H9 (cell line): Measurements from ENCODE around the gene HOXA2. TPM values are rescaled to one million over a fixed set of nuclear protein-coding genes. Genes with fewer than 3 reads are reported as not detected.

Experiments
- DNase-seq: peaks from one replicate; pipeline ENCODE4 v3.0.0-alpha.2; 2017
- H2AFZ ChIP-seq: one replicate; pipeline ENCODE4 v1.6.1; 2013; ENCODE audit warnings: mild to moderate bottlenecking, low read length, control low read depth, moderate library complexity
- H2AK5ac ChIP-seq: 2 replicates; pipeline ENCODE4 v1.6.1; 2013; ENCODE audit warnings: low read length, control low read depth, mixed read lengths; ENCODE audit not compliant: insufficient read length
- H2BK120ac ChIP-seq: one replicate; pipeline ENCODE4 v1.6.1; 2013; ENCODE audit warnings: low read depth, mild to moderate bottlenecking, low read length, control low read depth, inconsistent platforms; ENCODE audit not compliant: poor library complexity, severe bottlenecking
- H2BK12ac ChIP-seq: 2 replicates; pipeline ENCODE4 v1.6.1; 2013; ENCODE audit warnings: low read length, control low read depth, mixed read lengths, low read depth; ENCODE audit not compliant: insufficient read length
- H2BK15ac ChIP-seq: 2 replicates; pipeline ENCODE4 v1.6.1; 2013; ENCODE audit warnings: low read depth, low read length, control low read depth
- H2BK20ac ChIP-seq: one replicate; pipeline ENCODE4 v1.6.1; 2013; ENCODE audit warnings: low read depth, mild to moderate bottlenecking, low read length, control low read depth, inconsistent platforms; ENCODE audit not compliant: poor library complexity, severe bottlenecking
- H2BK5ac ChIP-seq: 2 replicates; pipeline ENCODE4 v1.6.1; 2013; ENCODE audit warnings: low read length, control low read depth, mixed read lengths; ENCODE audit not compliant: insufficient read length
- H3K14ac ChIP-seq: 2 replicates; pipeline ENCODE4 v1.6.1; 2013; ENCODE audit warnings: low read length, control low read depth; ENCODE audit not compliant: insufficient read depth
- H3K18ac ChIP-seq: 2 replicates; pipeline ENCODE4 v1.6.1; 2013; ENCODE audit warnings: low read depth, mild to moderate bottlenecking, mixed read lengths, low read length, control low read depth; ENCODE audit not compliant: insufficient read length
- H3K23ac ChIP-seq: 2 replicates; pipeline ENCODE4 v1.6.1; 2013; ENCODE audit warnings: low read length, control low read depth, mixed read lengths, low read depth; ENCODE audit not compliant: insufficient read length
- H3K23me2 ChIP-seq: 2 replicates; pipeline ENCODE4 v1.6.1; 2013; ENCODE audit warnings: low read depth, mild to moderate bottlenecking, mixed read lengths, low read length, control low read depth; ENCODE audit not compliant: insufficient read length, poor library complexity, severe bottlenecking
- H3K27ac ChIP-seq: 2 replicates; pipeline ENCODE4 v1.5.1; 2013; ENCODE audit warnings: low read length, control low read depth, mixed read lengths, low read depth; ENCODE audit not compliant: insufficient read length
- H3K27me3 ChIP-seq: 2 replicates; pipeline ENCODE4 v1.6.1; 2013; ENCODE audit warnings: low read length, control low read depth, inconsistent platforms; ENCODE audit not compliant: insufficient read depth
- H3K4ac ChIP-seq: 2 replicates; pipeline ENCODE4 v1.6.1; 2013; ENCODE audit warnings: low read depth, mild to moderate bottlenecking, control low read depth, inconsistent platforms, low read length, moderate library complexity
- H3K4me1 ChIP-seq: 2 replicates; pipeline ENCODE4 v1.6.1; 2013; ENCODE audit warnings: low read length, control low read depth, inconsistent platforms; ENCODE audit not compliant: insufficient read depth
- H3K4me2 ChIP-seq: 2 replicates; pipeline ENCODE4 v1.6.1; 2013; ENCODE audit warnings: low read length, control low read depth, mixed read lengths; ENCODE audit not compliant: insufficient read length, insufficient read depth
- H3K56ac ChIP-seq: 2 replicates; pipeline ENCODE4 v1.6.1; 2013; ENCODE audit warnings: low read depth, mild to moderate bottlenecking, mixed read lengths, low read length, control low read depth; ENCODE audit not compliant: insufficient read length
- H3K79me1 ChIP-seq: 2 replicates; pipeline ENCODE4 v1.6.1; 2013; ENCODE audit warnings: low read depth, mild to moderate bottlenecking, moderate library complexity, low read length, control low read depth, inconsistent platforms; ENCODE audit not compliant: insufficient read depth, poor library complexity, severe bottlenecking
- H3K79me2 ChIP-seq: 2 replicates; pipeline ENCODE4 v1.6.1; 2013; ENCODE audit warnings: low read length, control low read depth, inconsistent platforms; ENCODE audit not compliant: insufficient read depth
- H3K9ac ChIP-seq: 2 replicates; pipeline ENCODE4 v1.6.1; 2013; ENCODE audit warnings: low read length, control low read depth, mixed read lengths; ENCODE audit not compliant: insufficient read length; ENCODE audit errors: extremely low read depth
- H3K9me3 ChIP-seq: one replicate; pipeline ENCODE4 v1.6.1; 2013; ENCODE audit warnings: low read depth, low read length, inconsistent platforms; ENCODE audit not compliant: control insufficient read depth
- H3T11ph ChIP-seq: one replicate; pipeline ENCODE4 v1.6.1; 2013; ENCODE audit warnings: mild to moderate bottlenecking, low read length, control low read depth, inconsistent platforms
- H4K20me1 ChIP-seq: one replicate; pipeline ENCODE4 v1.6.1; 2013; ENCODE audit not compliant: control insufficient read depth, insufficient read length, insufficient read depth
- H4K5ac ChIP-seq: 2 replicates; pipeline ENCODE4 v1.6.1; 2013; ENCODE audit warnings: low read depth, mild to moderate bottlenecking, mixed read lengths, low read length, control low read depth; ENCODE audit not compliant: insufficient read length
- H4K8ac ChIP-seq: replicated peaks from 2 replicates; pipeline ENCODE4 v1.6.1; 2013; ENCODE audit warnings: low read length, control low read depth, mixed read lengths, low read depth; ENCODE audit not compliant: insufficient read length
- H4K91ac ChIP-seq: 2 replicates; pipeline ENCODE4 v1.6.1; 2013; ENCODE audit warnings: low read depth, mild to moderate bottlenecking, moderate library complexity, mixed read lengths, low read length, control low read depth; ENCODE audit not compliant: insufficient read length
- H3K27ac Mint-ChIP-seq, 3 experiments: 2 replicates in 2 of 3; 3 replicates in 1 of 3; pipeline ENCODE4 v1.8.0; 2020 to 2021; ENCODE audit warnings: mixed read lengths in 3 of 3, mild to moderate bottlenecking in 1 of 3, moderate library complexity in 1 of 3
- H3K27me3 Mint-ChIP-seq: 2 replicates; pipeline ENCODE4 v1.8.0; 2021; ENCODE audit warnings: low read depth, mild to moderate bottlenecking, moderate library complexity, mixed read lengths
- H3K36me3 Mint-ChIP-seq, 3 experiments: 2 replicates in 2 of 3; 3 replicates in 1 of 3; pipeline ENCODE4 v1.8.0; 2020 to 2021; ENCODE audit warnings: low read depth in 3 of 3, mixed read lengths in 3 of 3; ENCODE audit not compliant: insufficient read depth in 1 of 3
- H3K4me1 Mint-ChIP-seq, 2 experiments: 2 replicates each; pipeline ENCODE4 v1.8.0; 2020; ENCODE audit warnings: mixed read lengths in 2 of 2
- H3K4me3 Mint-ChIP-seq, 2 experiments: 2 replicates in 1 of 2; 3 replicates in 1 of 2; pipeline ENCODE4 v1.8.0; 2020 to 2021; ENCODE audit warnings: mild to moderate bottlenecking in 2 of 2, mixed read lengths in 2 of 2, moderate library complexity in 1 of 2
- H3K9me3 Mint-ChIP-seq, 2 experiments: 2 replicates in 1 of 2; 3 replicates in 1 of 2; pipeline ENCODE4 v1.8.0; 2020; ENCODE audit warnings: mild to moderate bottlenecking in 2 of 2, mixed read lengths in 2 of 2, moderate library complexity in 1 of 2
- WGBS: extraction: QIAGEN DNeasy Blood & Tissue Kit; methylation state at CpG from one replicate; pipeline ENCODE4 v1.1.7; 2013; ENCODE audit warnings: missing lambda C conversion rate, low lambda C conversion rate, mixed read lengths; ENCODE audit not compliant: insufficient read length; ENCODE audit errors: extremely low coverage; 5-methylcytosine and 5-hydroxymethylcytosine counted together
- total RNA-seq: library from RNA; stranded (reverse); gene quantifications from 2 replicates; pipeline ENCODE4 v1.2.1, GENCODE V29; 2021
- TF ChIP-seq, protein P1 (sequence below): fragments of 200-600 bp; sonication (generic); conservative IDR thresholded peaks from 3 replicates; pipeline ENCODE4 v1.8.0; 2021; ENCODE audit warnings: antibody characterized with exemption, mild to moderate bottlenecking

HOXA2 gene
- total RNA-seq, 1 experiment from 2014 or later: not detected

DNA sequence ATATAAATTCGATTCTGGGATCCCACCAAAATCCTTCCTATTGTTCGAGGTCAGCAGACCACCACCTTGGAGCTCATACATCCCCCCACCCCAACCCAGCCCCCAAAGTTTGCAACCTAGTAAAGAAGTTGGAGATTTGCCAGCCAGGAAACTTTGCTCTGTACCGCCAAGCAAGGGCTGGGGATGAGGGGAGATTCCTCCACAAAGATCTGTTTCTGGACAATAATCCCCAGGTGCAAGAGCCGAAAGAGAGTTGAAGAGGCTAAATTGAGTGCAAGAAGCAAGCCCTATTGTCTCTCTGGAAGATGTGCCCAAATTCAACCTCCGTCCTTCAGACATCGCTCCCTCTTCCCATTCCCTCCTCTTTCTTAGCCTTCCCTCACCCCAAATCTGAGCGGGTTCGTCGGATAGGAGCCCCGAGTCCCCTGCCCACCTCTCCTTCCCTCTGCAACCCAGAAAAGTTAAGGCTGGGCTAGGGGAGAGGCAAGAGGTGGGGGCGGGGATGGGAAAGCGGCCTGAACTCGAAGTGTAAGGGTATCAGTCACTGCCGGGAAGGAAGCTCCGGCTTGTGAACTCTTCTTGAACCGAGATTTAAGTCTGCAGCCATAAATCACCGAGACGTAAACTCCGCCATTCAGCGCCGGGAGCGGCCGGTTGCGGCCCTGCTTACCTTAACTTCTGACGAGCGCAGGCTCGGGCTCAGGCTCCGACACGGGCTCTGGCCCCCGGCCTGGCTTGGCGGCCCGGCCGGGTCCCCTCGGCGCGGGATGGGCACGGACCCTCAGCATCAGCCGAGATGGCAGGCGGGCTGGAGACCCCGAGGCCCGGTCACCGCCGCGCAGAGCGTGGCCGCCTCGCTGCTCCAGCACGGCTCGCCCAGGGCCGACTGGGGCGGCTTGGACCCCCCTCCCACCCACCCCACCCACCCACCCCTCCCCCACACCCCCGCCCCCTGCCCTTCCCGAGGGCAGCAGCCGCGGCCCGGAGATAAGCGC is 10.8 kb upstream of the HOXA2 start:
- Histone ChIP-seq H2AFZ (no peak overlapping the region), H2BK120ac (no peak overlapping the region), H4K8ac (no peak overlapping the region), H3K4me1 (no peaks in the 10 kb centered on the region), H2BK5ac (no peak overlapping the region), H3K9me3 (no peaks in the 10 kb centered on the region), H2BK20ac (no peak overlapping the region), H3K56ac (no peak overlapping the region), H3K27me3 (peaks cover 96% of the 10 kb centered on the region), H3K4ac (no peak overlapping the region), H3K23ac (no peak overlapping the region), H3T11ph (no peak overlapping the region), H2BK12ac (no peak overlapping the region), H4K91ac (no peak overlapping the region), H3K79me2 (no peaks in the 10 kb centered on the region), H3K18ac (no peak overlapping the region), H2BK15ac (no peak overlapping the region), H3K23me2 (peaks cover 3% of the 10 kb centered on the region), H3K9ac (no peak overlapping the region), H3K14ac (no peak overlapping the region), H3K4me2 (peak overlapping the region; percentile 44), H4K20me1 (peaks cover 2% of the 10 kb centered on the region), H3K27ac (no peak overlapping the region), H3K79me1 (no peaks in the 10 kb centered on the region), H4K5ac (no peak overlapping the region), H2AK5ac (no peak overlapping the region)
- H3K9me3 Mint-ChIP-seq: no peaks in the 10 kb centered on the region; a peak in 3 of 5 replicates
- WGBS: no CpG with 5 or more reads among the region's 57 CpGs
- peaks cover 10 to 22% of the 10 kb centered on the region in 2 experiments for H3K4me1 Mint-ChIP-seq
- no peaks in the 10 kb centered on the region; a peak in 1 of 7 replicates for H3K36me3 Mint-ChIP-seq
- peak; percentile 76 for DNase-seq
- H3K4me3 Mint-ChIP-seq: peak overlapping the region in 1 of 2 experiments; percentile 73; a peak in 3 of 5 replicates
- peaks cover 98% of the 10 kb centered on the region for H3K27me3 Mint-ChIP-seq
- TF ChIP-seq, protein P1, sequence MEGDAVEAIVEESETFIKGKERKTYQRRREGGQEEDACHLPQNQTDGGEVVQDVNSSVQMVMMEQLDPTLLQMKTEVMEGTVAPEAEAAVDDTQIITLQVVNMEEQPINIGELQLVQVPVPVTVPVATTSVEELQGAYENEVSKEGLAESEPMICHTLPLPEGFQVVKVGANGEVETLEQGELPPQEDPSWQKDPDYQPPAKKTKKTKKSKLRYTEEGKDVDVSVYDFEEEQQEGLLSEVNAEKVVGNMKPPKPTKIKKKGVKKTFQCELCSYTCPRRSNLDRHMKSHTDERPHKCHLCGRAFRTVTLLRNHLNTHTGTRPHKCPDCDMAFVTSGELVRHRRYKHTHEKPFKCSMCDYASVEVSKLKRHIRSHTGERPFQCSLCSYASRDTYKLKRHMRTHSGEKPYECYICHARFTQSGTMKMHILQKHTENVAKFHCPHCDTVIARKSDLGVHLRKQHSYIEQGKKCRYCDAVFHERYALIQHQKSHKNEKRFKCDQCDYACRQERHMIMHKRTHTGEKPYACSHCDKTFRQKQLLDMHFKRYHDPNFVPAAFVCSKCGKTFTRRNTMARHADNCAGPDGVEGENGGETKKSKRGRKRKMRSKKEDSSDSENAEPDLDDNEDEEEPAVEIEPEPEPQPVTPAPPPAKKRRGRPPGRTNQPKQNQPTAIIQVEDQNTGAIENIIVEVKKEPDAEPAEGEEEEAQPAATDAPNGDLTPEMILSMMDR: no peak
- H3K27ac Mint-ChIP-seq: no peak overlapping the region
